Osteoblast (primary cell): ENCODE measurements around the gene JAZF1. TPM values are rescaled to one million over a fixed set of nuclear protein-coding genes. Genes with fewer than 3 reads are reported as not detected.

Experiments
- DNase-seq: peaks from one replicate; pipeline ENCODE4 v3.0.0; 2011; ENCODE audit warnings: low spot score, mixed read lengths; ENCODE audit not compliant: insufficient read length; ENCODE audit errors: missing footprints
- H2AFZ ChIP-seq: 2 replicates; pipeline ENCODE4 v1.6.0; 2011; ENCODE audit warnings: mild to moderate bottlenecking, low read length
- H3K27ac ChIP-seq: 2 replicates; pipeline ENCODE4 v1.5.1; 2011; ENCODE audit warnings: mild to moderate bottlenecking, low read depth, low read length, moderate library complexity
- H3K27me3 ChIP-seq: 2 replicates; pipeline ENCODE4 v1.6.0; 2012; ENCODE audit warnings: mild to moderate bottlenecking, control low read depth, inconsistent platforms, low read length, moderate library complexity; ENCODE audit not compliant: insufficient read depth
- H3K36me3 ChIP-seq: 2 replicates; pipeline ENCODE4 v1.5.1; 2011; ENCODE audit warnings: mild to moderate bottlenecking, low read length, control low read depth, moderate library complexity; ENCODE audit not compliant: insufficient read depth
- H3K4me1 ChIP-seq: 2 replicates; pipeline ENCODE4 v1.5.1; 2011; ENCODE audit warnings: mild to moderate bottlenecking, low read length, control low read depth, moderate library complexity; ENCODE audit not compliant: insufficient read depth
- H3K4me2 ChIP-seq: 2 replicates; pipeline ENCODE4 v1.6.0; 2011; ENCODE audit warnings: mild to moderate bottlenecking, low read length; ENCODE audit not compliant: insufficient read depth
- H3K4me3 ChIP-seq: fragments of 200-600 bp; sonication (generic); 3 replicates; pipeline ENCODE4 v1.5.1; 2012; ENCODE audit warnings: mild to moderate bottlenecking, low read length, inconsistent platforms; ENCODE audit not compliant: insufficient read depth
- H3K79me2 ChIP-seq: 2 replicates; pipeline ENCODE4 v1.6.0; 2012; ENCODE audit warnings: mild to moderate bottlenecking, low read length, control low read depth, inconsistent platforms; ENCODE audit not compliant: insufficient read depth
- H3K9me3 ChIP-seq: 2 replicates; pipeline ENCODE4 v1.5.1; 2011; ENCODE audit warnings: low read depth, low read length, control low read depth
- H4K20me1 ChIP-seq: 2 replicates; pipeline ENCODE4 v1.6.0; 2012; ENCODE audit warnings: mild to moderate bottlenecking, low read length, control low read depth; ENCODE audit not compliant: insufficient read depth
- CTCF ChIP-seq: IDR thresholded peaks from 2 replicates; pipeline ENCODE4 v1.5.1; 2011; ENCODE audit warnings: mild to moderate bottlenecking, low read depth, low read length, moderate library complexity; ENCODE audit errors: extremely low read depth
- total RNA-seq: library from RNA; depleted of rRNA; stranded (reverse); fragments of >200 nt; gene quantifications from 2 replicates; pipeline ENCODE4 v1.2.3, GENCODE V29; 2012

JAZF1 gene
- total RNA-seq, 1 donor, result 15.9 TPM

DNA sequence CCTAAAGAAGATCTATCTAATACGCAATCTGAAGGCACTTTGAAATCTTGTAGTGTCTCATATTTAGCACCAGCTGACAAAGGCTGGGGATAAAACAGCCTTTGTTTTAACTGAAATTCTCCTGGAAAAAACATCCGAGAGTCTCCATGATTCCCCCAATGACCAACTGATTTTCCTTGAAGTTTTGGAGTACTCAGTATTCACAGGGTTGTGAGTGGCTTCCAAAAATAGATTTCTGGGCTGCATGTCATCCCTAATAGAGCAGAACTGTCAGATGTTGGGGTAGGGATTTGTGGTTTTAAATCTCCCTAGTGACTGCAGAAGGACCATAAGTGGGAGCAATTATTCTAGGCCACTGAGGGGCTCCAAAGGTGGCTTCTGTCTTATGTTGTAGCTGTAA lies 234.2 kb downstream of the JAZF1 start:
- Histone ChIP-seq H3K36me3 (no peaks in the 10 kb centered on the region), H3K4me2 (no peak overlapping the region), H3K79me2 (peaks cover 2% of the 10 kb centered on the region), H2AFZ (no peak overlapping the region), H3K4me3 (no peak overlapping the region), H4K20me1 (peaks cover 20% of the 10 kb centered on the region), H3K4me1 (peaks cover 4% of the 10 kb centered on the region), H3K27ac (no peak overlapping the region), H3K9me3 (no peaks in the 10 kb centered on the region), H3K27me3 (no peaks in the 10 kb centered on the region)
- no peak for TF ChIP-seq CTCF
- no peak for DNase-seq

GRCh38 chr7:27945058-27945795 lies 235.4 kb downstream of the JAZF1 start:
- no peak overlapping the region for H3K27ac ChIP-seq
- TF ChIP-seq CTCF, result no peak

GRCh38 chr7:27944643-27945042 lies 236.0 kb downstream of the JAZF1 start:
- peaks cover 4% of the 10 kb centered on the region for H3K4me1 ChIP-seq
- no peak for TF ChIP-seq CTCF
- H3K4me2 ChIP-seq, result no peak overlapping the region
- no peak for DNase-seq
- H3K27ac ChIP-seq, result no peak overlapping the region
- H3K79me2 ChIP-seq, result peaks cover 2% of the 10 kb centered on the region
- H3K4me3 ChIP-seq, result no peak overlapping the region
- peaks cover 25% of the 10 kb centered on the region for H4K20me1 ChIP-seq
- no peaks in the 10 kb centered on the region for H3K27me3 ChIP-seq
- H3K9me3 ChIP-seq, result no peaks in the 10 kb centered on the region
- H3K36me3 ChIP-seq, result no peaks in the 10 kb centered on the region
- H2AFZ ChIP-seq, result no peak overlapping the region

More at GRCh38 chr7:27945058-27945795, 235.4 kb downstream of the JAZF1 start:
- Histone ChIP-seq H3K36me3 (no peaks in the 10 kb centered on the region), H4K20me1 (peaks cover 25% of the 10 kb centered on the region), H3K79me2 (peaks cover 2% of the 10 kb centered on the region), H3K4me2 (no peak overlapping the region), H3K4me3 (no peak overlapping the region), H2AFZ (no peak overlapping the region), H3K4me1 (peaks cover 4% of the 10 kb centered on the region), H3K9me3 (no peaks in the 10 kb centered on the region), H3K27me3 (no peaks in the 10 kb centered on the region)
- DNase-seq, result no peak

DNA sequence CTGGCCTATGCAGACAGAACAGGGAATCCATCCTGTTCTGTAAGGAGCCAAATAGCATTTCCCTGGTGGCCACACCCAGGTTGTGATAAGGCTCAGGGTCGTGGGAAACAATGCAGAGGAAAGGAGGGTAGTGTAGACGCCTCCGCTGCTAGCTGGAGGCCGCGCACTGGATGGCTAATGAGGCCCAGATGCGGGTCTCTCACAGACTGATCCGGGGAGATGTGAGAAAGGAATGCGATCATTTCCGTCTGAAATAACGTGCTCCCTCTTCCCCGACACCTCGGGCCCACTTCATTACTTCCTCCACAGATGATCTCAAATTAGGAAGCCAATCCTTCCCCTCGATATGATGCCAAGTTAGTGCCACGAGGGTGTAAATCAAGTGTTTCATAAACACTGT lies 237.4 kb downstream of the JAZF1 start:
- DNase-seq, result no peak
- Histone ChIP-seq H3K4me1 (peaks cover 4% of the 10 kb centered on the region), H3K27me3 (no peaks in the 10 kb centered on the region), H3K27ac (no peak overlapping the region), H3K4me2 (no peak overlapping the region), H3K4me3 (no peak overlapping the region), H3K79me2 (peaks cover 1% of the 10 kb centered on the region), H3K36me3 (no peaks in the 10 kb centered on the region), H2AFZ (no peak overlapping the region), H3K9me3 (no peaks in the 10 kb centered on the region), H4K20me1 (peaks cover 25% of the 10 kb centered on the region)
- no peak for TF ChIP-seq CTCF
